Lung microvascular endothelial cell (primary cell): Measurements from ENCODE around the gene IMMT. TPM values are rescaled to one million over a fixed set of nuclear protein-coding genes. Genes with fewer than 3 reads are reported as not detected.

Experiments used
- DNase-seq, 2 donors: peaks; one replicate each; pipeline versions ENCODE4 v3.0.0 to v3.0.0-alpha.2; 2010; ENCODE audit warnings: low read depth in 2 of 2
- total RNA-seq: library from RNA; depleted of rRNA; stranded (reverse); fragments of >200 nt; gene quantifications from 2 replicates; pipeline ENCODE4 v1.2.1, GENCODE V29; 2014

Gene IMMT
- total RNA-seq, 1 donor from 2014 or later = 33.7 TPM

DNA sequence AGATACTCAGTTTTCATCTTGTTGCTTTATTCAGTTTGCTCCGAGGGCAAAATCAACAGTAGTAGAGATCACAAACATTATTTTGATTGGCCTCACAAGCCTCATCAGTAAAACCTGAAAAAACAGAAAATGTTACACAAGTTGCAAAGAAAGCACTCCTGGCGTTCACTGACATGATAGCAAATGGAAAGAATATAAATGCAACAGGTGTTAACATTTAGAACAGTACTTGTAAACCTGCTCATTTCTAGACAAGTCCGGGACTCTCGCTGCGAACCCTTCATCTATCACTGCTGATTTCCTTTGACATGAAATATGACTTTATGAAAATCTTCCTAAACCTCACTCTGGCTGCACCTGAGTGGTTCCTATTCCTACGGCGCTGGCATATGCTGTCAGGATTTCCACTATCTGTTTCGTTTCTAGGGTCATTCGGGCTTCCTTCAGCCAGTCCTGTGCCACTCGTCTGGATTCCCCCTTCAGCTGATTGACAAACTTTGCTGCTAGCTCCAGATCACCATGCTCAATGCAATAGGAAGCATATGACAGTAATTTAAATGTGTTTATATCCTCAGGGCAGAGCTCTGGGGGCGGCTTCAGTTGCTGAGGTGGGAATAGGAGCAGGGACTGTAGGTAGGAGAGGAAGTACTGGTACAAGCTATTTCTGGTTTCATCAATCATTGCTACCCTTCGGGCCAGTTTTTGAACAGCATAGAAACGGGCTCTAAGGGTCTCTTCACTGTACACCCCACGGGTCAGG, 51.2 kb downstream of the IMMT start:
- DNase-seq = peak in 1 of 2 donors; percentile 25

DNA sequence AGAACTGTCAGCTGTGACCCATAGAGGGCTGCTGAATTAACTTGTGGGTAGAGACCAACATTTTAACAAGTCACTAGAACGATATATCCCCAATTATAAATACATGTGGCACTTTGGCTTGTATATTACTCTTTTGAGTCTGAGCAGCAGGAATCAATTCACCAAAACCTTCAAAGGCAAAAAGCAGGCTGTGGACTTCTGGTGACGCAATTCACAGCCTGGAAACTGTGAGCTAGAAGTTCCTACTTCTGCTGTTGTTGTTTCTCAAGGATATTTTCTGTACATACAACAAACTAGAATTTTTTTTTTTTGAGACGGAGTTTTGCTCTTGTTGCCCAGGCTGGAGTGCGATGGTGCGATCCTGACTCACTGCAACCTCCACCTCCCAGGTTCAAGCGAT, 52.0 kb downstream of the IMMT start:
- no peak for DNase-seq

DNA sequence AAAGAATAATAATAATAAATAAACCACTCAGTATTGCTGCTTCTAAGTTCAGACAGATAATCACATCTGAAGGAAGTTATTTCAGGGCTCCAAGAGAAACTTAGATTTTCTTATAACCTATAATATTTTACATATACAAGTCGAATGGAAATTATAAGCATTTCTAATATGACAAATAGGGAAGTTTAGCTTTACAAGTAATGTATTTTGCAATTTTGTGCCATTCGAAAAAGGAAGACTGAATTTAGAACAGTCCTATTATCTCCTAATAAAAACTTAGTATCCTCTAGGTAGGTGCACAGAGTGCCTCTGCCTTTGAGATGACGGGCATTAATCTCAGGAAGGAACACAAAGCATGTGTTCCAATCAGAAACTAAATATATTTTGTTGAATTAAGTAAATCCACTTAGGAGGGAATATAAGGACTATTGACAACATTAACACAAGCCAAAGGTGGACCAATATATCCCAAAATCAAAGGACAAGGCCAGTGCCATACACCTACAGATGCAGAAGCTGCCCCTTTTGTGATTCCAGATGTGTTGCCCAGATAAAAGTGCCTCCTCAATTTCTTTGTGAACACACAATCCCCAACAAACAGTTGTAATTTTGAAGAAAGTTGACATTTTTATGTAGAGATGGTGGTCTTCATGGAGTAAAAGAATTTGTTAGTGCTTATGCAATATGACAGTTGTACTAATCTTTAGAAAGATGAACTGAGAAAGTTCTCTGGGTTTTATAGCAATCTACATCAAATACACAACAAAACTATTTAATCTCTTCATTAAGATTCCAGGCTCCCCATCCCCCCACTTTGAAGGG, 52.6 kb downstream of the IMMT start:
- no peak for DNase-seq

DNA sequence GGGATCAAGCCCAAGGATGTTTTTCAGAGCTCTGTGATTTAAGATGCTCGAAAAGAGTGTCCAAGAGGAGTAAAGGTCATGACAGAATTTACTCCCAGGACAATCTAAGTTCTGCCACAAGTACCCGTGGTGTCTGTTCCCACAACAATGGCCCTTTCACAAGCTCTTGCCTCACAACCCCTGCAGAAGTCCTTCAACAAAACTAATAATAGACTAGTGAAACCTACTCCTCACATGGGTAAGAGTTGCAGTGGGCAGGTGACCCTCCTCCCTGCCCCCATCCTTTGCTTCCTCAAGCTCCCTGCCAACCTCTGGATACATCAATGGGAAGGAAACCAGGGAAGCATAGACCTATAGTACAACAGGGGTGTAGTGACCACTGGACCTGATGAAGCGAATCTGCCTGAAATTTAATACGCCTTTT, 54.3 kb downstream of the IMMT start:
- no peak for DNase-seq

DNA sequence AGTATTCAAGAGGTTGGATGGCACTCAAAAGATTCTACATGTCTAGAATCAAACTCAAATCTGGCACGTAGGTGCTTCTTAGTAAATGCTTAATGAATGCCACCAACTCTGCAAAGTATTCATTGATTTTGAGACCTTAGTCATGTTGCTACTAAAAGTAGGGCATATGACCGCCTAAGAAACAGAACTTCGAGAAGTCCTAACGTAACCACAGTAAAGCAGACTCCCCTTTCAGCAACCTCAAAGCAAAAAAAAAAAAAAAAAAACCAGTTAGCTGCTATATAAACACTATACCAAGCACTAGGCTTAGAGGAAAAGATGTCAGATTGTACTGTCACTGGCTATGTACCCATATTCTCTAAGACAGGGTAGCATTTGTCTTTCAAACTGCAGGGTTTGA, 55.3 kb downstream of the IMMT start:
- DNase-seq = no peak

DNA sequence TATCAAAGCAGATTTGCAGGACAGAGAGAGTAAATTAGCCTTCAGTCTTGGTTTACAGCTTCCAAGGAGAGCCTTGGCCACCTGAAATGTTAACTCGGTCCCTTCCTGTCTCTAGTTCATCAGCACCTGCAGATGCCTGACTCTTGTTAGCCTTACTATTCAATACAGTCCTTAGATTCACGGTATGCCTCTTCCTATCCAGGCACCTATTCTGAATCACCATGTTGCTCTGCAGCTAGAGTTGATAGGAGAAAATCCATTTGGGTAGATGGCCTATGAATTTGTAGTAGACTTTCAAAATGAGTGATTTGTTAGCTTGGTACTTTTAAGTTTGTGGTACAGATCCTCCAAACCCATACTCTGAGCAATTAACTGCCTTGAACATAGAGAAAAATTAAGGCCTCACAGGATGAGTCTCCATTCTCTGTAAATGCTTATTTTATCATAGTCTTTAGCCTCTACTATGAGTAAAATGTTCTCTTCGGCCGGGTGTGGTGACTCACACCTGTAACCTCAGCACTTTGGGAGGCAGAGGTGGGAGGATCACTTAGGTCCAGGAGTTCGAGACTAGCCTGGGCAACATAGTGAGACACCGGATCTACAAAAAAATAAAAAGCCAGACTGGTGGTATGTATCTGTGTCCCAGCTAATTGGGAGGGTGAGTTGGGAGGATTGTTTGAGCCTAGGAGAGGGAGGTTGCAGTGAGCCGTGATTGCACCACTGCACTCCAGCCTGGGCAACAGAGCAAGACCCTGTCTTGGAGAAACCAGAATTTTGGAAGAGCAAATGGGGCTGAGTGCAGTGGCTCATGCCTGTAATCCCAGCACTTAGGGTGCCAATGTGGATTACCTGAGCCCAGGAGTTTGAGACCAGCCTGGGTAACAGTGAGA, 56.3 kb downstream of the IMMT start:
- DNase-seq = no peak

DNA sequence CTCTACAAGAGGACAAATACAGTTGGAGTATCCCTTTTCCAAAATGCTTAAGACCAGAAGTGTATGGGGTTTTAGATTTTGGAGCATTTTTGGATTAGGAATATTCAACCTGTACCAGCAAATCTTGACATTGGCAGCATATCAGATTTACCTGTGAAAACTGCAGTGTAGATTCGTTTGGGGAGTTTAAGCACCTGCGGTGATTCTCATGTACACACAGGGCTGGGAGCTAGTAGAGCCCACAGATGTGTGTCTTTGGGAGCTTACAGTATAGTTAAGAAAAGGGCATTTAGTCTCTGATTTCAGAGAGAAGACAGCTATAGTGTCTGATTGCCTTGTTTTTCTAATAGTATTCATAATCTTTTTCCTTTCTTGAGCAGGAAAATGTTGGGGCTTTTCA, 59.1 kb downstream of the IMMT start:
- DNase-seq = no peak

DNA sequence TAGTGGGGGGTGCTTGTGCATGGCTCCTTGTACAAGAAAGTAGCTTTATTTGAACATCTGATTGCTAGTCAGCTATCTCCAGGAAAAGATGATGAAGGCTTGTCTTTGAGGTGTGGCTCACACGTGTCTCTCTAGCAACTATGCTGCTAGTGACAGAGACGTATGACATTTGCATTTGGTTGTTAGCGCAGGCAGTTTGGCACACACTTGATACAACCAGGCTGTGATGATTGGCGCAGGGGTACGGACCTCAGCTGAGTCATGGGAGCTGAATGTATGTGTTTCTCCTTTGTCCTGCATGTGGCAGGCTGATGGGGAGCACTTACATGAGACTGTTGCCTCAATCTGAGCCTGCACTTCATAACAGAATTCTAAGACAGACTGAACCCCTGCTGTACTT, 59.6 kb downstream of the IMMT start:
- DNase-seq = no peak

DNA sequence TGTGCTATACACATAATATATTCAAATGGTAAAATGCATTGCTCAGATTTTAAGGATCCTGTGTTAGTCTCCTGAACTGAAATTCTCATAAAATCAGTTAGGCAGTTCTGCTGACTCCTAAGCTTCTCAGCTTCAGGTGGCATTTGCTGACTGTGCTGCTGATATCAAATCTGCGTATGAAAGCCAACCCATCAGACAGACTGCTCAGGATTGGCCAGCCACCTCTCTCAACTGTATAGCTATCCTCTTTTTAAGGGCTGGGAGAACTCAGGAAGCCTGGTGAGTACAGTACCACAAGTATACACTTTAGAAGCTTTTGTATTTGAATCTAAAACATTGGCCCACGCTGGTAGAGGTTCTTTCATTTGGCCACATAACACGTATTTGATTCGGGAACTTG, 60.6 kb downstream of the IMMT start:
- no peak for DNase-seq

DNA sequence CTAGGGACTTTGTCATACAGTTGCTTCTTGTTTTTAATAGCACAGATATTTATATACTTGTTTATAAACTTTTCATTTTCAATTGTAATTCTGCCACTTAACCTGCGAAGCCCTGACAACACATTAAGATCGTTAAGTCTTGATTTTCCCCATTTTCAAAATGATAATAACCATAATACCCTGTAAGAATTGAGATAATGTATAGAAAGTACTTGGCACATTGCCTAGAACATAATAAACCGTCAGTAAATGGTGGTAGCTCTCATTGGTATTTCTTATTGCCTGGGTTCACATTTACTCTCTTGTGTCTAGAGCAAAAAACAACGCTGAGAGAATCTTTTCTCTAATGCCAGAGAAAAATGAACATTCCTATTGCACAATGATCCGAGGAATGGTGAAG, 70.6 kb downstream of the IMMT start:
- DNase-seq = no peak

DNA sequence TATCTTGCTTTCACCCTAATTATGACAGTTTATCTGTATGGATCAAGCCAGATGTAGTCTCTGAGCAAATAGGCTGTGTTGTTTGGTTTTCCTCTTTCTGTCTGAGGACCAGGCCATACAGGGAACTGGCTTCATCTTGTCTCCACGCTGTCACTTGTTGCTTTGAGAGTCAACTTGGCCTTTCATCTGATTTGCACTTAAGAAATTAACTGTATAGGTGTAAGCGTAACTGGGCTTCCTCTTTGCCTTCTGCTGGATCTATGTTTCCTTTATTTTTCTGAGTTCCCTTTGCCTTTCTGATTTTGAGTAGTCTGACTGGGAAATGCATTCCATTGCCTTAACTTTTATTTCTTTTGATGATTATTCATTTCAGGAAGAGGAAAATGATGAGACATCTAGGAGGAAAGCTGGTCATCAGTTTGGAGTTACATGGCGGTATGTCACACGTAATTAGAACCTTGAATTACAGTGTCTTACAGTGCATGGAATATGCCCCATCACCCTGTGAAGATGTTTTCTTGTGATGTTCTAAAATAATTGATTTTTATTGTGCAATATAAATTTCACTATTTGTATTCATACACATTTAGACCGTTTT, 71.8 kb downstream of the IMMT start:
- peak in 1 of 2 donors; percentile 55 for DNase-seq

DNA sequence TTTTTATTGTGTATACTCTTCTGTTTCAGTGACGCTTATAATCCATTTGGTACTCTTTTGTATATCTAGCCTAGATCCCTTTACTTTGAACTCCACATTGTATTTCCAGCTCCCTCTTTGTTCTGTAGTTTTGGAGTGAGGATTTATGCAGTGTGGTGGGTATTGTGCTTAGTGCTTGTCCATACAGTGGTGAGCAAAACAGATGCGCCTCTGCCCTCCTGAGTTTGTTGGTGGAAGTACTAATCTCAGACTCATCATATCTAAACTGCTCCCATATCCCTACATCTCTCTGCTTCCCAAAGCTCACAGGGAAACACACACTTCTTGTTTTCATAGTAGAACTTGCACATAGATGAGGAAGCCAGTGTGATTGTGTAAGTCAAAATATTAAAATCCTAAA, 77.1 kb downstream of the IMMT start:
- DNase-seq = no peak

DNA sequence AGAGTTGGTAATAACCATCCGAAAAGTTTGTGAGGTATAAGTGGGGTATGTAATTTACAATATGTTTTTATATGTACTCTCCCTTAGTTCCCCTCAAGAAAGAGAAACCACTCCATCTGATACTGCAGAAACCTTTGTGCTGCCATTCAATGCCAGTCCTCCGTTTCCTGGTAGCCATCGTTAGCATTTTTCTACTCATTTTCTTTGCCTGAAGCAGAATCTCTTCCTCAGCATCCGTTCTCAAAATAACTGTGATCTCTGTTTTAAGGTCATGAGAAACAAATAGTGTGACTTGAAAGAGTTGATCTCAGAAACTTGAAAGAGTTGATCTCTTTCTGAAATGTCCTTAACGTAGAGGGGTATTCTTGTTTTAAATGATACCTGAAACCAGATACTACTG, 88.2 kb downstream of the IMMT start:
- DNase-seq = peak in 1 of 2 donors; percentile 16

DNA sequence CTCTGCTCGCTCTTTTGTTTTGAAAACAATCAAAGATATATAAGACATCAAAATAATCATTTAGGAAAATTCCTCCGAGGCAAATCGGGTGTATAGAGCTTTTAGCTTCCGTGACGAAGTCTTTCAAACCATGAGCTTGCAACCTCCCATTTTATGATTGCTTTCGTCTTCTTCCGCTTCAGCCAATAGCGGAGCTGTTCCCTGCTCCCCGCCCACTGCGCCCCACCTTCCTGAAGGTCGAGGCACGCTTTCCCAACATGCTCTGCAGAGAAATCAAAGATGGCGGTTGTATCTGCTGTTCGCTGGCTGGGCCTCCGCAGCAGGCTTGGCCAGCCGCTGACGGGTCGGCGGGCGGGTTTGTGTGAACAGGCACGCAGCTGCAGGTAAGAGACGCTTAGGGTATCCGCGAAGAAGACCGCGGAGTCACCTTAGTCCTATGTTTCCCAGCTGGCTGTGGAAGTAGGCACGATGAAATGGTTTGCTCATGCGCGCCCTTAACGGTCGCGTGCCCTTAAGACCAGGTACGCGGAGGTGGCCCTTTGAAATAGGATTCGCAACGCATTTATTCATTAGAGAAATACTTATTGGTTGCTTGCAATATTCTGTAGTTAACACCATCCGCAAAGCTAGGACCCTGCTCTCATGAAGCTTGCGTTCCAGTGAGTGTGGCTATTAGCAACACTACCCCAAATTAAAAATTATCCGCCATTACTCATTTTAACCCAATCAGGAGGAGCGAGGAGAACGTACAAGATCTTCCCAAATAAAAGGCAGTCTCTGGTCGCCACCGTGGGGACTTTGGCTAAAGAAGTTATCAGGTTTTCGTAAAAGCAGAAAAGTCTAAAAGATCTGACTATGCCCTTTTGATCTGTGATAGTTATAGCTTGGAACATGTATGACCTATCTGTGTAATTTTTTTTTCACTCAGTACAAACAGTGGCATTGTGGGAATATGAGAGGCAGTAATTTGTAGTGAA, 89.0 kb downstream of the IMMT start, which contains the start of gene PTCD3:
TSS of gene PTCD3 (plus strand) at position 267 of the 977 bp plus-strand sequence. CDS start at position 280, 13 bp downstream.
- DNase-seq = peak; percentile 97

DNA sequence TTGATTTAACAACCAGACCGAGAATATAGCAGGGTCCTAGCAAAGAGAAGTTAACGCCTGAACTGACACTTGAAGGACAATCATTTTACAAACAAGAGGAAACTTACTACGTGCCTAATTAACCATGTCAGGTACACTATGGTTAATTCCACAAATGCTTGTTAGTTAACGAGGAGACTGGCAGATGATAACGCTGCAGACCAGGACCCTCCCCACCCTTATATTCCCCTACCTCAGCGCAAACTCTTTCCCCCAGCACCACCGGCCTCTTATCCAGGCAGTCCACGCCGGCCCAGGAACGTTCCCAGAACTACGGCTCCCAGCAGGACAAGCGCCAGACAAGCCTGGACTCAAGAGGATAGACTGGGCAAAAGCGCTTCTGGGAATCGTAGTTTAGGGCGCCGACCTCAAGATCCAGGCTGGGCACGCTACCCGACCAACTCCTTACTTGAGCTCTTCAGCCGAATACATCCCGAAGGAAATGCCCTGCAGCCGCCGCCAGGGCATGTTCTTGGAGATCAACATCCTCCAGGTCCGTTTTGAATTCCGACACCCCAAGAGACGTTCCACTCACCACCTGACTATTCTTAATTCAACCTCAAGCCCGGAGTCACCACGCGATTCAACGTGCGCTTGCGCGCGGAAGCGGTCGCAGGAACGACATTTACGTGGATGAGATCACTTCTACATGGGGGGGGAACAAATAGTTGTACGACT, 89.9 kb downstream of the IMMT start, which contains the start of gene POLR1A:
TSS of gene POLR1A (minus strand) at position 635 of the 717 bp plus-strand sequence. CDS start at position 525, 110 bp downstream.
- peak; percentile 96 for DNase-seq

DNA sequence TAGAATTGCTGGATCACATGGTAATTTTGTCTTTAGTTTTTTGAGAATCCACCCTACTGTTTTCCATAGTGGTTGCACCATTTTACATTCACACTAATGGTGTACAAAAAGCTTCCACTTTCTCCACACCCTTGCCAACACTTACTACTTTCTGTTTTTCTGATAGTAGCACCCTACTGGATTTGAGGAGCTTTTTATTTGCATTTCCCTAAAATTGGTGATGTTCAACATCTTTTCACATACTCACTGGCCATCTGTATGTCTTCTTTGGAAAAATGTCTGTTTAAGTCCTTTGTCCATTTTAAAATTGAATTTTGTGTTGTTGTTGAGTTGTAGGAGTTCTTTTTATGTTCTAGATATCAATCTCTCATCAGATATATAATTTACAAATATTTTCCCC, 93.1 kb downstream of the IMMT start:
- DNase-seq = no peak

DNA sequence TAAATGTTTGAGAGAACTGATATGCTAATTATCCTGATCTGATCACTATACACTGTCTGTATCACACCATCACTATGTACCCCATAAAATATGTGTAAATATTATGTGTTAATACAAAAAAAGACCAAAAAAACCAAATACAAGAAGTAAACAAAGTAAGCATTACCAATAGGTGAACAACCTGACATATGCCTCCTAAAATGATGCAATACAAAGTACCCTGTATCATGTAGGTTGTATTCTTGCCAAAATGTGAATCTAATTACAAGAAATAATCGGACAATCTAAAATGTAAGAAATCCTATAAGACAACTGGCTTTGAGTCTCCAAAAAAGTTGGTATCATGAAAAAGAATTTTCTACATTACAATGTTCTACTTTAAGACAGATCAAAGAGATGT, 97.3 kb downstream of the IMMT start:
- DNase-seq = no peak

DNA sequence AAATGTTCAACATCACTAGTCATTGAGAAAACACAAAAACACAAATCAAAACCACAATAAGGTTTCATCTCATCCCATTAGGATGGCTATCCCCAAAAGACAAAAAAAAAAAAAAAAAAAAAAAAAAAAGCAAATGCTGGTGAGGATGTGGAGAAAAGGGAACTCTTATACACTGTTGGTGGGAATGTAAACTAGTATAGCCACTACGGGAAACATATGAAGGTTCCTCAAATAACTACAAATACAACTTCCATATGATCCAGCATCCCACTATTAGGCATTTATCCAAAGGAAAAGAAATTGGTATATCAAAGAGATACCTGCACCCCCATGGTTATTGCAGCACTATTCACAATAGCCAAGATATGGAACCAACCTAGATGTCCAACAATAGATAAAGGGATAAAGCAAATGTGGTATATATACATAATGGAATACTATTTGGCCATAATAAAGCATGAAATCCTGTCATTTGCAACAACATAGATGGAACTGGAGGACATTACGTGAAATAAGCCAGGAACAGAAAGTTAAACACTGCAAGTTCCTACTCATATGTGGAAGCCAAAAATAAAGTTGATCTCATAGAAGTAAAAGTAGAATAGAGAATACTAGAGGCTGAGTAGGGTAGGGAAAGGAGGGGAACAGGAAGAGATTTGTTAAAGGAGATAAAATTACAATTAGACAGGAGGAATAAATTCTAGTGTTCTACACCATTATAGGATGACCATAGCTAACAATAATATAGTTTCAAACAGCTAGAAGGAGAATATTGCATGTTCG, 98.0 kb downstream of the IMMT start:
- no peak for DNase-seq

DNA sequence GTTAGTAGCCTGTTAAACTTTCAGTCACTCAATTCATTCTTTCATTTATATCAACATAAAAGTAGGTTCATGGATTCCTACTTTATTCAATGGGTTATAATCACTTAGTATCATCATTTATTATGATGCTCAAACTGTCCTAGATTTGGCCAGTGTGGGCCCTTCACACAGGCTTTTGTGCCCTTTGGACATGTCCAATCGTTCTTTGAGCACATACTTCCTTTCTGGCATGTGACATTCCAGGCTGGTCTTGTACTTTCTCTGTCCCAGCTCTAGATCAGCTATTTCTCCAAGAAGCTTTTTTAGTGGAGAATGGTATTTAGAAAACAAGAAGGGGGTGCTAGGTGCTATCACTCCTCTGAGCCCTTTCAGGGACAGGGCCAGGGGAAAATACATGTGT, 101.0 kb downstream of the IMMT start:
- DNase-seq = no peak
